T-helper 9 cell (primary cell): Measurements from ENCODE around the gene FAM3D.
"Not testable (repeated sequence)": the region's sequence is repeated elsewhere in the genome, so short reads cannot be mapped to it uniquely, and the experiment has no call there.

Source experiments
- DNase-seq: peaks from one replicate; pipeline ENCODE4 v3.0.0-alpha.2; 2020

FAM3D gene

DNA sequence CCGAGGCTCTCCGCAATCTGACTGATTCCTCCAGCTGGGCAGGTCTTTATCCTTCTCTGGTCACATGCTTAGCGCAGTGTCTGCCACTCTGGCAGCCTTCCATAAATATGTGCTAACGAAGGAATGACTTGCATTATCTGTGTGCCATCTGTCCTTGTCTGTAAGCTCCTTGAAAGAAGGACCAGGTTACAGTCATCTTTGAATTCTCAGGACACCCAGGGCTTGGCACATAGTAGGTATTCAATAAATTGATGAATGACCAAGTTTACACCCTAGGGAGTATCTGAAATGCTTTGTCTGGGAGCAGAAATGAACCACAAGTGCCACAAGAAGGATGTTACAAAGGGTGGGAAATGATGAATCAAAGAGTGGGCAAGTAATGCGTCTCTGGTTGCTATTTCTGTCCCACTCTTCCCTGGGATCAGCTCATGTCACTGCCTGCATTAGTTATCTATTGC, 16.5 kb upstream of the FAM3D start:
- no peak for DNase-seq

DNA sequence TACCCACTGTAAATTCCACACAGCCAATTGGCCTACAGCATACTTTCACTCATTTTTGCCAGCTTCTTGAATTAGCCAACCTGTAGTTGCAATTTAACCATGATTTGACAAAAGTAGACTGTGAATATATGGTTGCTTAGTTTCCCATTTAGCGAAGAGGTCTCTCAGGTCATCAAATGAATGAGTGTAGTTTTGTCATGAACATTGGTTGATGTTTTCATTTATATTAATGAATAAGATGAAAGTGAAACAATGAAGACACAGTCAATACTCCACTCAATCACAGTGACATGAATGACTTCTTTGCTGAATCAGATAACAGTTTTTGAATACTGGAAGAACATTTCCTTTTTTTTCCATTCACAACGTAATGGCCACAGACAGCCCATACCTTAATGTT, 15.3 kb upstream of the FAM3D start:
- no peak for DNase-seq

DNA sequence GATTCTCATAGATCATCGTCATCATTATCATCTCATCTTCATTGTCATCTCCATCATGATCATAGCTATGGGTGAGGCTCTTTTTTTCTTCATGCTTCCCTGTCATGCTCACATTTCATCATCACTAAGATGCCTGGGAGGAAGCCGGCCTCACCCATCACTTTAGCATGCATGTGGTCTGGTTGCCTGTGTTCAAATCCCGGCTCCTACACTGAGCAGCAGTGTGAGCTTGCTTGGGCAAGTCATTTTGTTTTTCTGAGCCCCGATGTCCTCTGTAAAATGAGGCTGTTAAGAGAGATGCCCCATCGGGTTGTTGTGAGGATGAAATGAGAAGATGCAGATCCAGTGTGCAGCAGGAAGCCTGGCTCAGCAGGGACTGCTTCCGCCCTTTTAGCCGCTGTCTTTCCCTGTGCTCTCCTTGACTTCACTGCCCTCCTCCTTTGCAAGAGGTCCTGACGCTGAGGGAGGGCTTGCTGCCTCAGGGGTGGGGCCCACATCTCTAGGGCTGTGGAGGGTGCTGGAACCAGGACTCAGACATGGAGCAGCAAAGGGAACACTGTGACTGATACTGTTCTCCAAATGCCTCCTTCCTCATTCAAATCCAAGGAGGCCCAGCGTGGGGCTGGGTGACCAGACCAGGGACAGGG, 14.4 kb upstream of the FAM3D start:
- DNase-seq: no peak

DNA sequence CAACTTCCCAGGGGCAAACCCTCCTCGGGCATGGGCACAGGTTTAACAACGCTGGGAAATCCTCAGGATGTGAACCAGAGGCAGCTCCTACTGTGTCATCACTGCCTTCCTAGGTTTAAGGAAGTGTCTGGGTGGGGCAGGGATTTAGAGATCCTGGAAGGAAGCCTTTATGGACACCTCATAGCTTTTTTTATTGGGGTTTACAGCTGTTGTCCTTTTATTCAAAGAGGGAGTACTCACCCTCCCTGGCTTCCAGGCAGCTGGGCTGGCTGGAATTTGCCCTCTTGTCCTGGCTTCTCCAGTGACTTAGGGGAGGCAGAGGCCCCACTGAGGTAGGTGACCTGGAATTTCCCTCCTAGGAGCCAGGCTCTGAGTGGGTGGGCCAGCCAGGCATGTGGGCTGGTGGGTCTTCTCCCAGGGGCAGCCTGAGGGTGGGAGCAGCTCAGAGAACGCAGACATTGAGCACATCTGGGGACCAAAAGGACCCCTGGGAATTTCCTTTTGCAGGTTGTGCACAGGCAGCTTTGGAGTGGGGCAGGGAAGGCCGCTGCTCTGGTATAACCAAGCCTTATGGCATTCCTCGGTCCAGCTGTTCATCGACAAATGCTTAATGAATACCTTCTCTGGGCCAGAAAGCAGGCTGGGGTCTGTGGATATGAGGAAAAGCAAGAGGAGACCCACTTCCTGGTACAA, 13.5 kb upstream of the FAM3D start:
- no peak for DNase-seq

DNA sequence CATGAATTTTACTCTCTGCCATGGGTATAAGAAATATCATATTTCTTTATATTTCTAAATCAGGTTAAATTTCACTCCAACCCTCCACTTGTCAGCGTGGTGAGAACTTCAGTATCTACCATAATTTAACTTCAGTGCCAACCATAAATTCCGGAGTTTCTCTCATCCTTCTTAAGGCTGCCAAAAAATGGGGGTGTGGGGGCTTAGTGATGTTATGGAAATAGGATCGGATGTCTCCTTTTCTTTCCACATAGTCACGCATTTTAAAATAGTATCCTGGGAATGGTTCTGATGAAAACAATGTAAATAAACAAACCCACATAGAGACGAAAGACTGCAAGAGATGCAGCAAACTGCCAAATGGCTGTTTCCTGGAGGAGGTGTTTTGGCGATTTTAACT, 12.9 kb upstream of the FAM3D start:
- DNase-seq: no peak

DNA sequence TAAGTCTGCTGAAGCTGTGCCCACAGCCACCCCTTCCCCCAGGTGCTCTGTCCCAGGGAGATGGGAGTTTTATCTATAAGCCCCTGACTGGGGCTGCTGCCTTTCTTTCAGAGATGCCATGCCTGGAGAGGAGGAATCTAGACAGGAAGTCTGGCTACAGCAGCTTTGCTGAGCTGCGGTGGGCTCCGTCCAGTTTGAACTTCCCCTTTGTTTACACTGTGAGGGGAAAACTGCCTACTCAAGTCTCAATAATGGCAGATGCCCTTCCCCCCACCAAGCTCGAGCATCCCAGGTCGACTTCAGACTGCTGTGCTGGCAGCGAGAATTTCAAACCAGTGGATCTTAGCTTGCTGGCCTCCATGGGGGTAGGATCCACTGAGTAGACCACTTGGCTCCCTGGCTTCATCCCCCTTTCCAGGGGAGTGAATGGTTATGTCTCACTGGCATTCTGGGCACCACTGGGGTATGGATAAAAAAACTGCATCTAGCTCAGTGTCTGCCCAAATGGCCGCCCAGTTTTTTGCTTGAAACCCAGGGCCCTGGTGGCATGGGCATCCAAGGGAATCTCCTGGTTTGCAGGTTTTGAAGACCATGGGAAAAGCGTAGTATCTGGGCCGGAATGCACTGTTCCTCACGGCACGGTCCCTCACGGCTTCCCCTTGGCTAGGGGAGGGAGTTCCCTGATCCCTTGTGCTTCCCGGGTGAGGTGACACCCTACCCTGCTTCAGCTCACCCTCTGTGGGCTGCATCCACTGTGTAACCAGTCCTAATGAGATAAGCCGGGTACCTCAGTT, 11.8 kb upstream of the FAM3D start:
- not testable (repeated sequence) for DNase-seq

DNA sequence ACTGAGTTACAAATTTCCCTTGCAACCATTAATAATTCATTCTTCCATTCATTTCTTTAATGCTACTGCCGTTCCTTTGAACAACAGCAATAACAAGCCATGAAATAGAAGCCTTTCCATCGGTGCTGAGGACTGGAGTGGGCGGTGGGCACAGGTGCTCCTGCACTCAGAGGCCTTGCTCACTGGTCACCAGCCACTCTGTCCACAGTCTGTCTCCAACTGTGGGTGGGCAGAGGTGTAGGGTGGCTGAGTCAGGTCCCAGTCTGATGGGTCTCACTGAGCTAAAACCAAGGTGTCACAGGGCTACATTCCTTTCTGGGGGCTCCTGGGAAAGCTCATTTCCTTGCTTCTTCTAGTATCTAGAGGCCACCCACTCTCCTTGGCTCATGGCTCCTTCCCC, 6.3 kb upstream of the FAM3D start:
- no peak for DNase-seq

DNA sequence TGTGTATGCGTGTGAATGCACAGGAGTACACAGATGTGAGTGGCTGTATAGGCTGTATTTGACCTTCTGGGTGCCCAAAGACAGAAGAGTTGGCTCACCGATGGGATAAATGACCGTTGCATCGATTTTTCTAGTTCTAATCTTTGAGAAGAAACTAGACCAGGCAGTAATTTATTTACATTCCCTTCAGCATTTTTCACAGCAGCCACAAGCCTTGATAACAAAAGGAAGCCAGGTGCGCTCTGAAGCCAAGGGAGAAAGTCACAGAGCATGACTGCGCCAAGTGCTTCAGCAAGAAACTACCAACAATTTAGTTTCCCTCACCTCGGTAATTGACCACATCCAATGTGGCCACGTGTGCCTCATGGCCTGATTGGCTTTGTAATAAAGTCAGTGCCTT, 5.9 kb upstream of the FAM3D start:
- DNase-seq: no peak

DNA sequence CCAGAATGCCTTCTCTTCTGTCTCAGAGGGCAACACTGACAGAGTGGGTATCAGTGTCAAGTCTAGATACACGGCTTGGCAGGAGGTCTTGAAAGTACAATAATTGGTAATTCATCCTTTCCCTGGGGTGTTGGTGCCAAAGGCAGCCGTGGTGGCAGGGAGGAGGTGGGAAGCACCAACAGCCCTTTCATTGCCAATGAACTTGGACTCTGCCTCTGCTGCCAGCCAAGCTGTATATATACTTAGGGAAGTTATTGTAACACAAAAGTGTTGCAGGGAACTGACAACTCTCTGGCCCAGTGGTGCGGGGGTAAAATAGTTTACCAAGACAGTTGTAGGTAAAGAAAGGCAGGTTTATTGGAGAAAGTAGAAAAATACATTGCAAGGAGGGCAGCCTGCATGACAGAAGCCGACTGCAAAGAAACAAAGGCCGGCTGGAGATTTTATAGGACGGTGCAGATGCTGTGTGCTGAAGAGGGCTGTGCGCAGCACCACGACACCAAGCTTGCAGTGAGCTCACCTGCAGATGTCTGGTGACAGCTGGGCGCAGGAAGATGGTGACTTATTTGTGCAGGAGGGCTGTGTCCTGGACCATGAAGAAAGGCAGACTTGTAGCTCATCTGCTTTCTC, 4.0 kb upstream of the FAM3D start:
- DNase-seq: no peak

DNA sequence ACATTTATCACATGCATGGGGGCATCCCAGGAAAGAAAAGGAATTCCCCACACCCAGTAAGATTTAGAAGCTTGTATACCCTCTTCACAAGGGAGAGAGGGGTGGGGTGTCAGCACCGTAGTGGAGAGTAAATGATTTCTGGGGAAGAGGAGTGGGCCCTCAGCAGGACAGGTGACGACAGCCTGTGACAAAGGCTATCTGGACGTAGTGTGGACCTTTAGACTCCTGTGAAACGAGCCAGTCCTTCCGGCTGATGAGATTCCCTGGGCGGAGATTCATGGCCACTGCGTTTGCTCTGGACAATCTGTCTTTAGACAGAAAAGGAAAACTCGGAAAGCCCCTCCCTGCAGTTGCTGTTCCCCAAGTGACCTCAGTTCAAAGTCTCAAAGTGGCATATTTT, 1.7 kb upstream of the FAM3D start:
- no peak for DNase-seq

DNA sequence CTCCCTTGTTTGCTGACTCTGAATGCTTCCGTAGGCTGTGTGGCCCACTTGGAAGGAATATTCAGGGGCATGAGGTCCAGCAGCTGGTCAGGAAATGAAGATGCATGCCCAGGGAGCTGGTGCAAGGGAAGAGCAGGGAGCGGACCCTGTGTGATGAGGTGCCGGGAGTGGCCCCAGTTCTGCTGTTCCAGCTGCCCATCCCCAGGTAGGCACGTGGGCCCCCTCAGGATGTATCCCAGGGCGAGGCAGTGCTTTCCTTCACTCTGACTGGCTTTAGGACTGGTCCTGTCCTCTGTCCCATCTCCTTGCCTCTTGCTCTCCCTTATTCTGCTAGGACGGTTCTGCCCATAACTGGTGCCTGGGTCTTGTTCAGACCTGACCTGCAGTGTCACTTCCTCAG, 1.1 kb upstream of the FAM3D start:
- DNase-seq: no peak

DNA sequence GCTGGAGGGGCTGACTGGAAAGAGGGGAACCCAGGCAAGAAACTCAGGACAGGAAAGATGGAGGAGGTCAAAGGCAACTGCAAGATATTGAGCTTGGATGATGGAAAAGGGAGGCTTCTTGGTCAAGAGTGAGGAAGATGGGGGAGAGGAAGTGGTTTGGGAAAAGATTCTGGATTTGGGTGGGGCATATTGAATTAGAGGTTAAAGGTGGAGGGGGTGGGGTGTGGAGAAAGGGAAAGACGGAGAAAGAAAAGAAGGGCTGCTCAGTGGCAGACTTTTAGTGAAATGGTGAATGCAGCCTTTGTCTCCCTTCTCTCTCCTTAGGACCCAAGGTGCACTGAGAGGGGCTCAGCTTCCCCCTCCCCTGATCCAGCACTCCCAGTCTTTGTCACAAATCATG, 655 bp upstream of the FAM3D start:
- DNase-seq: no peak

DNA sequence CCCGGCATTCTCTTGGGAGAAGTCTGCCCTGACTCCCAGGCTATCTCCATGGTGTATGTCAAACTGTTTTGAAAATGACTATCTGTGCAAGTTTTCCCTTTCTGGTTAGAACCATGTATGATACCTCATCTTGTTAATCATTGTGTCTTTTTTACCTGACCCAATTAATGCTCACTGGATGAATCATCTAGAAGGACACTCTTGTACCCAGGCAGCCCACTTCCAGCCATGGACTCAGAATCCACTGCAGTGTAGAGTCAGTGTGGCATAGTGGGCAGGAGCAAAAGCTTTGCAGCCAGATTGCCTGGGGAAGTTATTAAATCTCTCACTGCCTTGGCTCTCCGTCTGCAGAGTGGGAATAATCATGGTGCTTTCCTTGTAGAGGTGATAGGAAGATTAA, 1.2 kb downstream of the FAM3D start:
- DNase-seq: no peak

DNA sequence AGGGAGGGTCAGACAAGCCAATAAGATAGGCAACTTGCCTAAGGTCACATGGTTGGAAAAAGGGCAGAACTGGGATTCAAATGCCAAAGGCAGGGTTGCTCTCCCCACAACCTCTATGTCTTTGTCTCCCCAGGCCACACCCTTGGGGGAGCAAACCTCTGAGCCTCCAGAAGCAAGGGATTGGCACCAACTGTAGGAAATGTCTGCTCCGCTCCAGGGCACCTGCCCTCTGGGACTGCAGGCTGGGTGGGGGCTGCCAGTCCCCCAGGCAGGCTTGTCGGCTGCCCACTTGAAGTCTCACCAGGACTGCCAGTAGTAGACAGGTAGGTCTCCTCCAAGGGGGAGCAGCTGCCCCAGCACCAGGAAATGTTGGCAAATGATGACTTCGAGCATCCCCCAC, 2.0 kb downstream of the FAM3D start:
- no peak for DNase-seq

DNA sequence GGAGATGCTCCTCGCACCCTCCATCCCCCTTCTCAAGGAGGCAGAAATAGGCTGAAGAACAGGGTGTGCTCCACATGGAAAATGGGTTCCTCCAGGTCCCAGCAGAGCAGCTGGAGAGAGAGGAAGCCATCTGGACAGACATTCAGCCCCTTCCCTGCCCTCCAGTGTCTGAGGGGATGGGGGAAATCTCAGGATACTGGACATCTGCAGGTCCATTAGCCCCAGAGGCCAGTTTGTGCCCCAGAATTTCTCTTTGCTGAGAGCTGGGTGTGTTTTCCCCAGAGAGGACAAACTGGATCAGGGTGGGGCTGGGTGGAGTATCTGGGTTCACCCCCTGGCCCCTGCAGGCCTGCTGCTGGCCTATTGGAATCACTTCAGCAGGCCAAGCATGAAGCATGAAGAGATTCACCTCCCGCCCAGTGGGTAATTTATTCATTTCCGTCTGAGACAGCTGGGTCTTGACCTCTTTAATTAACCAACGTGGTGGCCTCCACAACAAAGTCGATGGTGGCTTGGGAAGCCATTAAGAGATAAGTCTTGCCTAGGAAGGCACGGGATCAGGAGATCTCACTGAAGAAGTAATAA, 4.6 kb downstream of the FAM3D start:
- no peak for DNase-seq

DNA sequence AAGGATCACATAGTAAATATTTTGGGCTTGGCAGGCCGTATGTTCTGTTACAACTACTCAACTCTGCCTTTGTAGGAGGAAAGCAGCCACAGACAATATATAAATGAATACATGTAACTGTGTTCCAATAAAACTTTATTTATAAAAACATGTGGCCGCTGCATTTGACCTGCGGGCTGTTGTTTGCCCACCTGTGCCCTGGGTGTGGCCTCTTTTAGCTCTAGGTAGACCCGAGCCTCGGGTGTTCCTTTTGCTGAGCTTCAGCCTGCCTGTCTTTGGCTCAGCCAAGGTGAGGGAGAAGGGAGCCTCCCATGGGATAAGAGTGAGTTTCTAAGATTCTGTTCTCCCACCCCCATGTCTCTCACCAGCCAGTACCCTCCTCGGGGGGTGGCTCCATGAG, 5.6 kb downstream of the FAM3D start:
- DNase-seq: no peak

DNA sequence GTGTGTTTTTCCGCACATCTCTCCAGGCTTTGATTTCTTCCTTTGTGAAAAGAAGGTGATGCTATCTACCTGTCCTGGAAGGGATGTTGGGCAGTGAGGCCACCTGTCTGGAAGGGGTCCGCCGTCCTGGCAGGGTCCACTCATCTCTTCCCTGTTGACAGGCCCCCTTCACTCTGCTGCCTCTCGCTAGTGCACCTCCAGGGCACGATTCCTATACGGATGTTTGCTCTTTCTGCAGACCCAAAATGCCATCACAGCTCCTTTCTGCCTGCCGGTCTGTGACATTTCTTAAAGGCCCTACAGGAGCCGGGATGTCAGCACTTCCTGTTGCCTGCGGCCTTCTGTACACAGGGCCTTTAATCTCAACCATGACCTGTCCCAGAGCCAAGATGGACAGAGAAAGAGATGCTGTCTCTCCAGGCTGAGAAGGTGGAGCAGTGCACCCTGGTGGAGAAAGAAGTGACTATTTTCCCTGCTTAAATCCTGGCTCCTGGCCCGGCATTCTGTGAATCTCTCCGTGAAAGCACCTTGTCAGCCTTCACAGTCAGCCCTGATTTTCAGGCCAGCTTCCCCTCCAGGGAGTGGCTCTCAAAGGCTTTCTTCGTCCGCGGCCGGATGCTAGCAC, 7.4 kb downstream of the FAM3D start:
- no peak for DNase-seq

DNA sequence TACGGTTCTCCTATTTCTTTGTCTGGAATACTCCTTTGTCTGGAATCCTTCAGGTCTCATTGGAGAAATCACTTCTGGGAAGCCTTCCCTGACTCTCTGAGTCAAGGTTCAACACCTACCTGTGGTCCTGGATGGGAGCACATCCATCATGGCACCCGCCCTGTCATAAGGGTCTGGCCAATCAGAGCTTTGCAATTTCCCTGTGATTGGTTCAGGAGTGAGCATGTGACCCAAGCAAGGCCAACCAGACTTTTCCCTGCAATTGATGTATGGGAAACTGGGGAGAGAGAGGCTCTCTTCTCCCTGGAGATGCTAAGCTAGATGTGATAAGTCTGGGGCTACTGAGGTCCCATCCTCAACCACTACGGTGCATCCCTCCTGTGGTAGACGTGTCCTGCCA, 8.1 kb downstream of the FAM3D start:
- no peak for DNase-seq

DNA sequence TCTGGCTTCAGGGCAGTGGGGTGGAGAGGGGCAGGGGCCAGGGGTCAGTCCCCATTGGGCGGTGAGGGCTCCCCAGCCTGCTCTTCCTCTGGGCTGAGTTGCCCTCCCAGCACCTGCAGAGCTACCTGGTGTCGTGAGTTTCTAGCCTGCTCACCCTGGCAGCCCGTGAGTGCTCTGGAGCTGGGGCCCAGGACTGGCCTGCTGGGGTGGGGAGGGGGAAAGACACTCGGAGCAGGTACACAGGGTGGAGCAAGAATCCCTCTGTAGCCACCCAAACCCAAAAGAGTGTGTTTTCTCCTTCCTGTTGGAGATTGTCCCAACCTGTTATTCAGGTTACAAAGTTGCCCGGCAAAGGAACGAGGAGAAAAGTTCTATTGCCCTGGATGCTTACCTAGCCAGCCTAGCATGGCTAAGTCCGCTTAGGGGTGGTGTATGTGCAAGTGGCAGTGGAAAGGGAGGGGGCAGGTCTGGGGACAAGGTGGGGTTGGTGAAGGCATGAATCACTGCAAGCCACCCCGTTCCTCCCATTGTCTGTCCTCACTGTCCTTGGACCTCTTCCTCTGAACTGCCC, 8.9 kb downstream of the FAM3D start:
- DNase-seq: no peak

DNA sequence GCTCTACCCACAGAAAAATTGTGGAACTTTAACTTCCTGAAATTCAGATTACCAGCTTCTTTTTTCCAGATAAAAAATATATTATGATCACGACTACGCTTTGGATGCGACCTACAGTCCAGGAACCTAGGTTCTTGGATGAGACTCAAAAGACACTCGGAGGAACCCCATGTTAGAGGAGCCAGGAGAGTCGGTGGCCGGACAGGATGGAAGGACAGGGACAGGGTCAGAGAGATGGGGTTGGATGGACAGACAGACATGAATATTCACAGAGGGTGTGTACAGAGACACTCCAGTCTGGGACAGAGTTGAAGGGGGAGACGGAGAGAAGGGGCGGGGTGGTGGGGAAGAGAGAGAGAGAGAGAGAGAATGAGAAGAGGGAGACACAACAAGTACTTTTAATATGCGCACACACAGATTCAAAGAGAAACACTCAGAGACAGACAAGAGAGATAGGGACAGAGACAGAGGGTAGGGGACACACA, 9.5 kb downstream of the FAM3D start:
- DNase-seq: no peak

DNA sequence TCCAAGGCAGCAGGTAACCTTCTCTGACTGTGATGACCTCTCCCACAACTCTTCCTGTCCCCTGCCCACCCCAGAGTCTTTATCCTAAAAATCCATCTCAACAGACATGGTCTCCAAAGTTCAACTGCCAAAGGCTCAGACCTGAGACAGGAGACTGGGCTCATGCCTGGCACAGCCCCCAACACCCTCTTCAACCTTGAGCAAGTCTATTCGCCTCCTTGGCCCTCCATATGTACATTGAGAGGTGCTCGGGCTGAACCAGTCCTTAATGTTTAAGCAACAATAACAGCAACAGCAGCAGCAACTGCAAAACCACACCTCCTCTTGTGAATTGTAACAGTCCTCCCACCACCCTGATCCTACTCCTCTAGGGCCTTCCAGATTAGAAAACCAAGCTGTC, 9.9 kb downstream of the FAM3D start:
- no peak for DNase-seq

DNA sequence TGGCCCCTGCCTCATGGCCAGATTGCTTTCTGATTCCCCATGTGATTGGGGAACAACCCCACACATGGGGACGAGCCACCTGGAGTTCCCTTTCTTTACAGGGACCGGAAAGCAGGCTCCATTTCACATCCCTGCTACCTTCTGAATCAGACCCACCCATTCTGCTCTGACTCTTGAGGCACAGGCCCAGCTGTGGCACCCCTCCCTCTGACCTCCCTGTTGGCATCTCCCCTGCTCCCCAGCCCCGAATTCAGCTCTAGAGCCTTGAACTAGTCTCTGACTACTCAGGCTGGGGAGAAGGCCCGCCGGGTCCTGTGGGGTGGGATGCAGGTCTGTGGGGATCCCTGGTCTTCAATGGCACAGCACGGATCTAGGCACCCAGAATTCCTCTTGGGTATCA, 12.1 kb downstream of the FAM3D start:
- no peak for DNase-seq
